Choroid plexus epithelial cell (primary cell): ENCODE data around the gene INKA2.

Experiments used
- DNase-seq: peaks from one replicate; pipeline ENCODE4 v3.0.0-alpha.2; 2010; ENCODE audit warnings: low read depth
- H3K4me3 ChIP-seq: 2 replicates; pipeline ENCODE4 v1.5.1; 2011; ENCODE audit warnings: low read depth, mild to moderate bottlenecking, control low read depth, low read length, moderate library complexity
- CTCF ChIP-seq: conservative IDR thresholded peaks from 2 replicates; pipeline ENCODE4 v1.5.1; 2011; ENCODE audit warnings: low read depth, mild to moderate bottlenecking, control low read depth, inconsistent platforms, low read length, moderate library complexity

The INKA2 gene

GRCh38 chr1:111777301-111777700 lies 38.1 kb upstream of the INKA2 start:
- TF ChIP-seq CTCF, result no peak
- DNase-seq, result no peak

DNA sequence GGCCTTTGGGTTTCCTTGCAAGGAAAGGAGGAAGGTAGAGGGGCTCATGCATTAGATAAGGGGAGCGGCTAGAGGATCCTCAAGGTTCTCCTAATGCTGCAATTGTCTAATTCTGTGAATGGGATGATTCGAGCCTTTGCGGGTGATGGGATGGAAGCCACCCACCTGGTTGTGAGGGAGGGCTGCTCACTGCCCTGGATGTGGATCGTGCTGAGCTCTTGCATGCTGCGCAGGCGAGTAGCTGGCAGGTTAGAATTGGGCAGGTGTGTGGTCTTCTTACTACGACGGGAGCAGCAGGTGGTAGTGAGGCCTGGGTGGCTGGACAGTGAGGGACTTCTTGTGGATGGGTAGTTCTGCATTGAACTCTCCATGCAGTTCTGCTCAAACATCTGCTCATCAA lies 37.7 kb upstream of the INKA2 start:
- TF ChIP-seq CTCF, result no peak
- no peak overlapping the region for H3K4me3 ChIP-seq
- no peak for DNase-seq

More at GRCh38 chr1:111777301-111777700, 38.1 kb upstream of the INKA2 start:
- H3K4me3 ChIP-seq, result no peak overlapping the region

- no peak for DNase-seq
- TF ChIP-seq CTCF, result no peak
- H3K4me3 ChIP-seq, result no peak overlapping the region
Measured at GRCh38 chr1:111776391-111776790, 37.2 kb upstream of the INKA2 start.

DNA sequence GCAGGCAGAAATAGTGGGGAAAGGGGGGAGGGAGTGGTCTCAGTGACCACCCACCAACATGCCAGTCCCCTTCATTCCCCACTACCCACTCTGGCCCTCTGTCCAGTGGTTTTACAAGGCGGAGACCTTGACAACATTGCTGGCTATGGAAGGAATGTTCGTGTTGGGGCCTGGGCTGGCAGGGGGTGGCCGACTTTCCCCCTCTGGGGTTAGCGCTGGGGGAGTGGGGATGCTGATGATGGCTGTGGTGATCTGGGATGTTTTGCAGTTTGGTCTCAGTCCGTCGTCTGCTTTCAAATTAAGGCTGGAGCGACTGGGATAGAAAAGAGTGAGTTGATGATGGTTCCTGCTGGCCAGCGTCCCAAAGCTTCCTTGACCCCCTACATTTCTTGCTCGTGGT lies 36.8 kb upstream of the INKA2 start:
- DNase-seq, result no peak
- TF ChIP-seq CTCF, result no peak
- no peak overlapping the region for H3K4me3 ChIP-seq

GRCh38 chr1:111770916-111771315 lies 31.7 kb upstream of the INKA2 start:
- TF ChIP-seq CTCF, result no peak
- peak; percentile 39 for DNase-seq
- no peak overlapping the region for H3K4me3 ChIP-seq

DNA sequence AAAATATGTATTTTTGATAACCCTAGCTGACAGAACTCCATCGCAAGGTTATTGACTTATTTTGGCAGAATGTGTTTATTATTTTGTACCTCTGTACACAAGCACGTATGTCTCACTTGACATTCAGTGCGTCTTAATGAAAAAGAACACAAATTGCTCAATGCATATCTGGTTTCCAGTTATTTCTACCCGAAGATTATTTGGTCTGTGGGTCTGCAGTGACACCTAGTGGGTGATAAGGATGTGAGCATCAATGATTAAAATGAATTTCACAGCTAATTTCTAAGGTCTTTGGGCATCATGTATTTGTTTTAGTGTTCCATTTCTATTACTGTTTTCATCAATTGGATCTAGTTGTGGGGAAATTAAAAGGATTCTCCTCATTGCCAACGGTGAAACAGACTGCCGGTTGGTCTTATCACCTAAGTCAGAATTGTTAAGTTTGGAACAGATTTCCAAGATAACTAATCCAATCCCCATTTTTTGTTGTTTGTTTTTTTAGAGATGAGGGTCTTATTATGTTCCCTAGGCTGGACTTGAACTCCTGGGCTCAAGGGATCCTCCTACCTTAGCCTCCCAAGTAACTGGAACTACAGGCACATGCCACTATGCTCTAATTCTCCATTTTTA lies 30.4 kb upstream of the INKA2 start:
- peak; percentile 88 for DNase-seq
- TF ChIP-seq CTCF, result peak; percentile 73

DNA sequence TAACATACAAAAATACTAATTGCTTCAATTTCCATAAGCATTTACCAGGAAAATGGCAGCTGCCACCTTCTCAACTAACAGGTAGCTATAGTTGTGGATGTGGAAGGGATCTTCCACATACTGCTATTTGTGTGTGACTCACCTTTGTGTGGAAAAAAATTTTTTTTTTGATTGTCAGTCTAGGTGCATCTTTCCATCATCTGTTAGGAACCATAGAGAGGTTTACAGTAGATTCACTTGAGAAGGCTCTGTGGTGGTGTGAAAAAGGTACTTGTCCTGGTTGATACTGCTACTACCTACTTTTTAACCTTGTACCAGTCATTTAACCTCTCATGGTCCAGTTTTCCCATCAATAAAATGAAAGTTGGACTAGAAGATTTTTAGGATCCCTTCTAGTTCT lies 29.4 kb upstream of the INKA2 start:
- H3K4me3 ChIP-seq, result no peak overlapping the region
- no peak for DNase-seq
- no peak for TF ChIP-seq CTCF

More for the DNA sequence above, 30.4 kb upstream of the INKA2 start:
- no peak overlapping the region for H3K4me3 ChIP-seq
